Fibroblast of villous mesenchyme (primary cell): Measurements from ENCODE around the gene PRKCH. TPM values are rescaled to one million over a fixed set of nuclear protein-coding genes. Genes with fewer than 3 reads are reported as not detected.

ENCODE experiments used
- DNase-seq: peaks from one replicate; pipeline ENCODE4 v3.0.0-alpha.2; 2010; ENCODE audit warnings: low read depth
- H3K4me3 ChIP-seq: 2 replicates; pipeline ENCODE4 v1.5.1; 2011; ENCODE audit warnings: low read depth, mild to moderate bottlenecking, low read length
- total RNA-seq: library from RNA; depleted of rRNA; stranded (reverse); fragments of >200 nt; gene quantifications from 2 replicates; pipeline ENCODE4 v1.2.3, GENCODE V29; 2012
- TF ChIP-seq, protein P1 (sequence below): IDR thresholded peaks from 2 replicates; pipeline ENCODE4 v1.5.1; 2012; ENCODE audit warnings: low read depth, mild to moderate bottlenecking, low read length; ENCODE audit not compliant: insufficient read depth

The PRKCH gene
- total RNA-seq, 1 donor: 2.6 TPM

DNA sequence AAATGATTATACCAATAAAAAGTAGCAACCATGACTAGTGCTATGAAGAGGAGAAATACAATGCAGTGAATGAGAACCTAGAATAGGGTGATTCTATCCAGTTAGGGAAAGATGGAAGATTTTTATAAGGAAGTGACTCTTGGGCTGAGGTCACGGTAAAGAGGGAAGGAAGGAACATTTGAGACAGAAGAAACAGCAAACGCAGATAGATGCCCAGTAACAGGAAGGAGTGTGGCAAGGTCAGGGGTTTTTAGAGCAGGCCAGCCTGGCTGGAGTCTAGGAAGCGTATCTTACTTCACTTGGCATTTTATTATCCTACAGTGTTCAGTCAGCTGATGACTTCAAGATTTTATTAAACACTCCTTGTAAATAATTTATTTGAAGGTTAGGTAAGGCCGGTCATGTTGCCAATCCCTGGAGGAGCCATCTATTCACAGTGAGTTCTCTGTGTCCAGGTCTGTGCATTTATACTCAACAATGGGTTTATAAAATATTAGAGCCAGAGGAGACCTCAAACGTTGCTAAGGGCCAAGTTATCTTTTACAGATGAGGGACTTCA lies 170.6 kb downstream of the PRKCH start:
- no peak for DNase-seq
- no peak overlapping the region for H3K4me3 ChIP-seq
- TF ChIP-seq, protein P1, sequence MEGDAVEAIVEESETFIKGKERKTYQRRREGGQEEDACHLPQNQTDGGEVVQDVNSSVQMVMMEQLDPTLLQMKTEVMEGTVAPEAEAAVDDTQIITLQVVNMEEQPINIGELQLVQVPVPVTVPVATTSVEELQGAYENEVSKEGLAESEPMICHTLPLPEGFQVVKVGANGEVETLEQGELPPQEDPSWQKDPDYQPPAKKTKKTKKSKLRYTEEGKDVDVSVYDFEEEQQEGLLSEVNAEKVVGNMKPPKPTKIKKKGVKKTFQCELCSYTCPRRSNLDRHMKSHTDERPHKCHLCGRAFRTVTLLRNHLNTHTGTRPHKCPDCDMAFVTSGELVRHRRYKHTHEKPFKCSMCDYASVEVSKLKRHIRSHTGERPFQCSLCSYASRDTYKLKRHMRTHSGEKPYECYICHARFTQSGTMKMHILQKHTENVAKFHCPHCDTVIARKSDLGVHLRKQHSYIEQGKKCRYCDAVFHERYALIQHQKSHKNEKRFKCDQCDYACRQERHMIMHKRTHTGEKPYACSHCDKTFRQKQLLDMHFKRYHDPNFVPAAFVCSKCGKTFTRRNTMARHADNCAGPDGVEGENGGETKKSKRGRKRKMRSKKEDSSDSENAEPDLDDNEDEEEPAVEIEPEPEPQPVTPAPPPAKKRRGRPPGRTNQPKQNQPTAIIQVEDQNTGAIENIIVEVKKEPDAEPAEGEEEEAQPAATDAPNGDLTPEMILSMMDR: no peak

DNA sequence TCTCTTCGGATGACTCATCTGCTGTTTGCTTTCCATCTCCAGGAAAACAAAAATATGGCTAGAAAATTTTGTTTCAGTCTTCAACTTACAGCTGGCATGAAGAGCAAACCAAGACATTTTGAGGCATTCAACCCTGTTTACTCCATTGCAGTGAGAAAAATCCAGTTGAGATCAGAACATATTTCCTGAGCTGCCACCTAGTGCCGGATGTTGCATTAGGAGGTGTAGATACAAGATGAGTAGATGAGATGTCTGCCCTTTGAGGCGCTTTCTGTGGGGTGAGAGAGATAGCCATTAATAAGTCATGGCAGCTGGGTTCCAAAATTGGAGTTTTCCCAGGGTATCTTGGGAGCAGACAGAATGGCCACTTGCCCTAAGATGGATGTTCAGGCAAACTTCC lies 171.1 kb downstream of the PRKCH start:
- no peak for DNase-seq
- TF ChIP-seq, protein P1: no peak
- no peak overlapping the region for H3K4me3 ChIP-seq

DNA sequence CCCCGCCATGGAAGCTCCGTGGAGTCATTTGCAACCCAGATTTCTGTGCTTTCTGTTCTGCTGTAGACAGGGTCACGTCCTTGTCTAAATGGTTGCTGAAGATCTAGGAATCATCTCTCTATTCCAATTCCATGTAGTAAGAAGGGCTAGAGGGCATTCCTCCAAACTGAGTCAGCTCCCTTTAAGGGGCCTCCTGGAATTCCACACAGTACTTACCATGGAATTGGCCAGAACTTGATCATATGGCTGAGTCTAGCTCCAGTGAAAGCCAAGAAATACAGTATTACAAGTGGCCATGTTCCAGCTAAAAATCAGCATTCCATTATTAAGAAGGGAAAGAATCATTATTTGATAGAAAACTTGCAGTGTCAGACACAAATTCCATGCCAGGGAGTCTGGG lies 171.9 kb downstream of the PRKCH start:
- peak; percentile 73 for DNase-seq
- TF ChIP-seq, protein P1: no peak
- no peak overlapping the region for H3K4me3 ChIP-seq

DNA sequence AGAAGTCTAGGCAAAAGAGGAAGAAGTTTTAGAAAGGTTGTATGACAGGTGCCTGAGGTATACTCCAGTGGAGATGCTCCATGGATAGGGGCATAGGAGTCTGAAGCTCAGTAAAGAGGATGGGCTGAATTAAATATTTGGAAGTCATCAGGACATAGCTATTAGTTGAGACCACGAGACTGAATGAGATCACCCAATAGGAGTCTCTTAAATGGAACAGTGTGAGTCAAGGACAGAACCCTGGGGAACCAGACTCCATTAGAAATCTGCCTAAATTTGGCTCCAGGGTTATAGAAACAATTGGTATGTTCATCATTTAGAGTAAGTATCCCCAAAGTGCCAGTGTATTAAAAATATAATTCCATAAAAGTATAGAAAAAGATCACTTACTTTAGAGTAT lies 172.6 kb downstream of the PRKCH start:
- TF ChIP-seq, protein P1: no peak
- H3K4me3 ChIP-seq: no peak overlapping the region
- no peak for DNase-seq

DNA sequence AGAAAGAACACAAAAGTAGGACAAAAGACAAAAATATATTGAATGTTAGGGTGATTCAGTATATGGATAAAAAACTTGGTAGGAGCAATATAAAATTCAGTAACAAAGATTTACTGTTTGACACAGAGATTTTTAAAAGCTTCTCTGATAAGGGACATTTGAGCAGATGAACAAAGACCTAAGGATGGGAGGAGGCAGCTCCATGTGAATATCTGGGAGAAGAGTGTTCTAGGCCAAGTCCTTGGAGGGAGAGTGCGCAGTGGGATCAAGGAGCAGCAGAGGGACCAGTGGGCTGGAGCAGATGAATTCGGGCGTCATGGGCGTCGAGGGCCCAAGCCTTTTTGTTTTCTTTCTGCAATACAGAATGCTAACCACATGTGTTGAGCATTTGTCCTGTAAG lies 174.4 kb downstream of the PRKCH start:
- TF ChIP-seq, protein P1: no peak
- H3K4me3 ChIP-seq: no peak overlapping the region
- DNase-seq: no peak

DNA sequence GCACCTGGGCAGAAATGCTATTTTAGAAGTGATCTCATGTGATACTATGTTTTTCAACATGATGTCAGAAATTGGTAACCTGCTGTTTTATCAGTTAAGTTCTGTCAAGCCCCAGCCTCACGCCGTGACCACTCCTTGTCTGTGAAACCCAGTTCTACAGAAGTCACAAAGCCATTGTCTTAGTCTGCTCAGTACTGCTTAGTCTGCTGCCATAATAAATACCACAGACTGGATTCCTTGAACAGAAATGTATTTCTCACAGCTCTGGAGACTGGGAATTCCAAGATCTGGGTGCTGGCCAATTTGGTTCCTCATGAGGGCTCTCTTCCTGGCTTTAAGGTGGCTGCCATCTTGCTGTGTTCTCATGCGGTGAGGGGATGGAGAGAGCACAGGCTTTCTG lies 176.9 kb downstream of the PRKCH start:
- H3K4me3 ChIP-seq: no peak overlapping the region
- no peak for DNase-seq
- TF ChIP-seq, protein P1: no peak

DNA sequence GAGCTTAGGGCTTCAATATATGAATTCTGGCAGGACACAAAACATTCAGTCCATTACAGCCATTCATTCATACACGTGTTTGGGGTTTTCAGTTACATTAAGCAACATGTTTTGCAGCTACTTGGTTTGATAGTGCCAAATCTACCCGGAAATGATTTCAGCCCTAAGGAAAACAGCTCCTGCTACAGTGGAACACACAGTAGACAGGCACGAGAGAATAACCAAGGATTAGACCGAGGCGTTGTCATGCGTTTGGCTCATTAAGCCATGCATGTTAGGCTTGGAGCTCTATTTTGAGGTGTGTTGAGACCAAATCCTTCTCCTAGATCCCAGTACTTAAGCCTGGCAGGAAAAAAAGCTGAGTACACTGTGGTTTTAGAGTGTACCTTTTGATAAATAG lies 177.4 kb downstream of the PRKCH start:
- DNase-seq: peak; percentile 72
- H3K4me3 ChIP-seq: no peak overlapping the region
- TF ChIP-seq, protein P1: no peak
